Colonic mucosa (tissue), 4 donors: Measurements from ENCODE around the gene RBM23. TPM values are rescaled to one million over a fixed set of nuclear protein-coding genes. Genes with fewer than 3 reads are reported as not detected.

Experiments used
- DNase-seq: peaks from one replicate; pipeline ENCODE4 v3.0.0-alpha.2; 2020
- H3K27ac ChIP-seq: fragments of 200-600 bp; one replicate; pipeline ENCODE4 v1.8.0; 2021
- H3K27me3 ChIP-seq: fragments of 200-600 bp; one replicate; pipeline ENCODE4 v1.8.0; 2021
- H3K36me3 ChIP-seq: fragments of 200-600 bp; one replicate; pipeline ENCODE4 v1.8.0; 2021
- H3K4me1 ChIP-seq: fragments of 200-600 bp; one replicate; pipeline ENCODE4 v1.8.0; 2021; ENCODE audit warnings: mild to moderate bottlenecking
- H3K4me3 ChIP-seq: fragments of 200-600 bp; one replicate; pipeline ENCODE4 v1.8.0; 2021
- H3K9ac ChIP-seq, 2 donors: one replicate each; pipeline ENCODE4 v1.7.0; 2013; ENCODE audit warnings: control low read depth in 2 of 2, low read depth in 2 of 2, low read length in 2 of 2
- H3K9me3 ChIP-seq: fragments of 200-600 bp; one replicate; pipeline ENCODE4 v1.8.0; 2021
- CTCF ChIP-seq: fragments of 200-600 bp; IDR thresholded peaks from one replicate; pipeline ENCODE4 v1.8.0; 2022; ENCODE audit warnings: antibody characterized with exemption, mild to moderate bottlenecking
- intact Hi-C: fragments of 100-400 bp; cut with DNase I; formaldehyde crosslinking; loops from one replicate; pipeline ENCODE4 v1.14.1; 2022
- total RNA-seq, 2 donors: library from RNA; stranded (reverse); fragmentation: NEBNext Ultra II Directional in 1 of 2; extraction: Animal tissue kit (Norgen Biotek cat#: 25700) in 1 of 2; gene quantifications; one replicate each; pipeline ENCODE4 v1.2.1, GENCODE V29; 2021
- donor health status: healthy.
- donor health status: DM: no; HTN: no; CAD: no.
- donor health status: DM: no; HTN: no; CAD: no.

The RBM23 gene
- total RNA-seq, 2 donors from 2014 or later = 66.8 to 67.7 TPM

GRCh38 chr14:22871224-22872032 is 47.5 kb downstream of the RBM23 start, which contains the start of gene LRP10:
Gene LRP10, plus strand, starts transcription at chr14:22871740. Its CDS starts 564 bp downstream, at chr14:22872304.
- no peak for TF ChIP-seq CTCF
- Histone ChIP-seq H3K9me3 (no peaks in the 10 kb centered on the region), H3K9ac (peak within 1 kb of the TSS; percentile 95 to 98), H3K36me3 (peaks cover 23% of the 10 kb centered on the region), H3K4me3 (peak within 1 kb of the TSS; percentile 57), H3K27me3 (no peaks in the 10 kb centered on the region), H3K4me1 (peaks cover 7% of the 10 kb centered on the region), H3K27ac (peak within 1 kb of the TSS; percentile 99)
- peak; percentile 98 for DNase-seq
- intact Hi-C loops = no loop called here

GRCh38 chr14:22870811-22871223 is 48.1 kb downstream of the RBM23 start:
- DNase-seq = no peak
- H3K9me3 ChIP-seq = no peaks in the 10 kb centered on the region
- peaks cover 7% of the 10 kb centered on the region for H3K4me1 ChIP-seq
- intact Hi-C loops = no loop called here
- H3K9ac ChIP-seq = peak overlapping the region; percentile 95 to 98
- peaks cover 17% of the 10 kb centered on the region for H3K36me3 ChIP-seq
- peak overlapping the region; percentile 99 for H3K27ac ChIP-seq
- H3K27me3 ChIP-seq = no peaks in the 10 kb centered on the region
- TF ChIP-seq CTCF = no peak
- peak overlapping the region; percentile 57 for H3K4me3 ChIP-seq

- intact Hi-C loops = no loop called here
- DNase-seq = no peak
- no peak for TF ChIP-seq CTCF
These were observed 52.1 kb downstream of the RBM23 start for GRCh38 chr14:22866874-22867273.

GRCh38 chr14:22865424-22866405 is 53.2 kb downstream of the RBM23 start:
- Histone ChIP-seq H3K4me1 (no peaks in the 10 kb centered on the region), H3K27me3 (no peaks in the 10 kb centered on the region), H3K36me3 (no peaks in the 10 kb centered on the region), H3K9me3 (no peaks in the 10 kb centered on the region), H3K9ac (no peak overlapping the region), H3K4me3 (no peak overlapping the region), H3K27ac (no peak overlapping the region)
- TF ChIP-seq CTCF = no peak
- intact Hi-C loops = no loop called here
- DNase-seq = peak; percentile 48

More at GRCh38 chr14:22866874-22867273, 52.1 kb downstream of the RBM23 start:
- no peak overlapping the region for H3K9ac ChIP-seq
- no peak overlapping the region for H3K27ac ChIP-seq
- no peaks in the 10 kb centered on the region for H3K27me3 ChIP-seq
- H3K9me3 ChIP-seq = no peaks in the 10 kb centered on the region
- no peaks in the 10 kb centered on the region for H3K4me1 ChIP-seq
- no peaks in the 10 kb centered on the region for H3K36me3 ChIP-seq
- no peak overlapping the region for H3K4me3 ChIP-seq

- no peak for TF ChIP-seq CTCF
- Histone ChIP-seq H3K4me1 (no peaks in the 10 kb centered on the region), H3K27ac (no peak overlapping the region), H3K9ac (no peak overlapping the region), H3K36me3 (no peaks in the 10 kb centered on the region), H3K9me3 (no peaks in the 10 kb centered on the region), H3K4me3 (no peak overlapping the region), H3K27me3 (no peaks in the 10 kb centered on the region)
- no peak for DNase-seq
- intact Hi-C loops = no loop called here
These were observed 54.0 kb downstream of the RBM23 start for GRCh38 chr14:22864979-22865378.
